ENCODE measurements around the gene LIME1. TPM values are rescaled to one million over a fixed set of nuclear protein-coding genes. Genes with fewer than 3 reads are reported as not detected.
A peak's percentile ranks its signal among the peaks of the same experiment; 100 is the strongest.

LIME1 gene, protein sequence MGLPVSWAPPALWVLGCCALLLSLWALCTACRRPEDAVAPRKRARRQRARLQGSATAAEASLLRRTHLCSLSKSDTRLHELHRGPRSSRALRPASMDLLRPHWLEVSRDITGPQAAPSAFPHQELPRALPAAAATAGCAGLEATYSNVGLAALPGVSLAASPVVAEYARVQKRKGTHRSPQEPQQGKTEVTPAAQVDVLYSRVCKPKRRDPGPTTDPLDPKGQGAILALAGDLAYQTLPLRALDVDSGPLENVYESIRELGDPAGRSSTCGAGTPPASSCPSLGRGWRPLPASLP
- total RNA-seq = 8.1 TPM

GRCh38 chr20:63735859-63736718, at the start of gene LIME1:
Gene LIME1, plus strand, starts transcription at chr20:63736664. Its CDS starts 886 bp downstream, at chr20:63737550.
- no peak for ATAC-seq
- intact Hi-C loops (cut with DNase I) = no loop called here
- DNase-seq (ENCODE audit: low spot score) = peak; percentile 64

GRCh38 chr20:63687419-63688178, 48.9 kb upstream of the LIME1 start:
- intact Hi-C loops (cut with DNase I) = no loop called here
- DNase-seq (ENCODE audit: low spot score) = no peak
- ATAC-seq = peak; percentile 0

GRCh38 chr20:63688228-63689045, 48.0 kb upstream of the LIME1 start:
- DNase-seq (ENCODE audit: low spot score) = no peak
- intact Hi-C loops (cut with DNase I) = no loop called here
- no peak for ATAC-seq

GRCh38 chr20:63689046-63690002, 47.1 kb upstream of the LIME1 start:
- intact Hi-C loops (cut with DNase I) = no loop called here
- DNase-seq (ENCODE audit: low spot score) (peak; percentile 75), ATAC-seq (no peak)

- DNase-seq (ENCODE audit: low spot score) (peak; percentile 63), ATAC-seq (no peak)
- intact Hi-C loops (cut with DNase I) = no loop called here
These were observed 46.2 kb upstream of the LIME1 start for GRCh38 chr20:63690003-63690897.

DNA sequence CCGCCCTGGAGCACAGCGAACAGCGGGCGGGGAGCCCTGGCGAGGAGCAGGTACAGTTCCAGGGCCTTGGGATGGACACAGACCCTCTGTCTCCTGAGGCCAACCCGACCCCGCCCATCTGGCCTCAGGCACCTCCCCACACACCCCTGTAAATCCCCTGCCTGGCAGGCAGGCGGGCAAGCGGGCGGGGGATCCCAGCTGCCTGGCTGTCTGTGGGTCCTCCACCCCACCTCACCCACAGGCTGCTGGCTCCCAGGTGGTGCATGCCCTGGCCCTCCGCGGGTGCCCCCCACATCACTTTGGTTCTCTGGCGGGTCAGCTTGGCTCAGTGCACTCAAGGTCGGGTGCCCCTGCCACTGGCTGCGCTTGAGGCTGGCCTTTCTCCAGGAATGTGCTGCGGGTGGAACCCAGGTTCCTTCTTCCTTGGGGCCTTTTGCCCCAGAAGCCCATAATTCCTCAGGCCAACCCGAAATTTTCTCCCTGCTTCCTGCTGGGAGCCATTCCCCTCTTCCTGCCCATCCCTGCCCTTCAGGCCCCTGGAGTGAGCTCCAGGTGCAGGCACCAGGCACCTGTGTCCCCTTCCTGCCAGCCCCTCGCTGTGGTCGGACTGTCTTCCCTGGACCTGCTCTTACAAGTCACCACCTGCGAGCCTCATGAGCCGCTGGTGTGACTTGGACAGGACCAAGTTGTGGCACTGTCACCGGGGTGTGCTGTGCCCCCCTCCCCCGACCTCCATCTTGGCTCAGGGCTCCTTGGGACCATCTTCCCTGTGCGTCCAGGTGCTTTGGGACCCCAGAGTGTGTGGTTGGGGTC, 45.4 kb upstream of the LIME1 start:
- no peak for ATAC-seq
- intact Hi-C loops (cut with DNase I) = no loop called here
- no peak for DNase-seq (ENCODE audit: low spot score)

GRCh38 chr20:63691711-63692435, 44.6 kb upstream of the LIME1 start:
- intact Hi-C loops (cut with DNase I) = no loop called here
- DNase-seq (ENCODE audit: low spot score) (peak; percentile 60), ATAC-seq (no peak)

DNA sequence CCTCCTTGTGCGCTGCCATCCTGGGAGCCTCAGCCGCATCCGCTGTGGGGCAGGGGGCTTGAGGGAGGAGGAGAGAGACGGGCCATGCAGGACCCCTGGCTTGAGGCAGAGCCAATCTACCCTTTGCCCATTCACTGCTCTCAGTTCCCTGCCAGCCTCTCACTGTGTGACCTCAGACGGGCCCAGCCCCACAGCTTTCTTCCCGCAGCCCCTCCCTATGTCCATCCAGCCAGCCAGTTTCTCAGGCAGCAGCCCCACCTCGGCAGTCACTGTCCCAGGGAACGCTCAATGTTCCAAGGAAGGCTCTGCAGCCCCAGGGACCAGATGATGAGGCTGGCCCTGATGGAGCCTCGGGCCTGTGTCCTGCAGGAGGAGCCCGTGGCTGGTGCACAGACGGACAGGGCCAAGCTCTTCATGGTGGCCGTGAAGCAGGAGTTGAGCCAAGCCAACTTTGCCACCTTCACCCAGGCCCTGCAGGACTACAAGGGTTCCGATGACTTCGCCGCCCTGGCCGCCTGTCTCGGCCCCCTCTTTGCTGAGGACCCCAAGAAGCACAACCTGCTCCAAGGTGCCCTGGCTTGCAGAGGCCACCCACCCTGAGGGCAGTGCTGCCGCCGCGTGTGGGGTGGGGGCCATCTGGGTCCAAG, 43.9 kb upstream of the LIME1 start:
- DNase-seq (ENCODE audit: low spot score) (peak; percentile 64), ATAC-seq (peak; percentile 18)
- intact Hi-C loops (cut with DNase I) = no loop called here

GRCh38 chr20:63693083-63693732, 43.3 kb upstream of the LIME1 start:
- ATAC-seq (no peak), DNase-seq (ENCODE audit: low spot score) (peak; percentile 57)
- intact Hi-C loops (cut with DNase I) = no loop called here

DNA sequence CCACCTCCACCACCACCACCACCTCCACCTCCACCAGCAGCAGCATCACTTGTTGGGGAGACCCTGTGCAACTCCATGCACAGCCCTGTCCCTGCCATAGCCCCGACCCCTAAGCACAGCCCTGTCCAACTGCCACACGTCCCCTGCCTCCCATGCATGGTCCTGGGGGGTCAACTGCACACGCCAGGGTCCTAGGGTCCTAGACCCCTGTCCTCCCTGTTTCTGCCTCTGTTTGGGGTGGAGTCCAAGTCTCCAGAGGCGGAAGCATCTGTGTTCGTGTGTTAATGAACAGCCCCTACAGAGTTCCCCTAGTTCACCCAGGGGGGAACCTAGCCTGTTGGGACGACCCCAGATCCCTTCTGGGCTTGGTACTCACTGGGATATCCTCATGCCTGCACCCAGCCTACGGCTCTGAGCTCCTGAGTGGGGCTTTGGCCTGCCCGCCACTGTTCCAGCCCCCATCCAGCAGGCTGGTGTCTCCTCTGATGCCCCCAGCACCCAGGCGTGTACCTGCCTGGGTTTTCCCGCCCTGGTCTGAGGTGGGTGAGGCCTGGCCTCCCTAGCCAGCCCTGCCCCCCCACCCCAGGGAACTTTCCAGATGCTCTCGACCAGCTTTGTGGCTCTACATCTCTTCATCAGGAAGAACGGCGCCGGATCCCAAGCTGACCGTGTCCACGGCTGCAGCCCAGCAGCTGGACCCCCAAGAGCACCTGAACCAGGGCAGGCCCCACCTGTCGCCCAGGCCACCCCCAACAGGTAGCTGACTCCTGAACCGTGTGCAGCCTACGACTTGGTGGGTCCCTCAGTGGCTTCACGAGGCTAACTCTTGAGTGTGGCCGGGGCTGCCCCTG, 42.5 kb upstream of the LIME1 start:
- intact Hi-C loops (cut with DNase I) = no loop called here
- DNase-seq (ENCODE audit: low spot score) (peak; percentile 51), ATAC-seq (no peak)

GRCh38 chr20:63694584-63695423, 41.7 kb upstream of the LIME1 start:
- ATAC-seq (no peak), DNase-seq (ENCODE audit: low spot score) (peak; percentile 61)
- intact Hi-C loops (cut with DNase I) = no loop called here

DNA sequence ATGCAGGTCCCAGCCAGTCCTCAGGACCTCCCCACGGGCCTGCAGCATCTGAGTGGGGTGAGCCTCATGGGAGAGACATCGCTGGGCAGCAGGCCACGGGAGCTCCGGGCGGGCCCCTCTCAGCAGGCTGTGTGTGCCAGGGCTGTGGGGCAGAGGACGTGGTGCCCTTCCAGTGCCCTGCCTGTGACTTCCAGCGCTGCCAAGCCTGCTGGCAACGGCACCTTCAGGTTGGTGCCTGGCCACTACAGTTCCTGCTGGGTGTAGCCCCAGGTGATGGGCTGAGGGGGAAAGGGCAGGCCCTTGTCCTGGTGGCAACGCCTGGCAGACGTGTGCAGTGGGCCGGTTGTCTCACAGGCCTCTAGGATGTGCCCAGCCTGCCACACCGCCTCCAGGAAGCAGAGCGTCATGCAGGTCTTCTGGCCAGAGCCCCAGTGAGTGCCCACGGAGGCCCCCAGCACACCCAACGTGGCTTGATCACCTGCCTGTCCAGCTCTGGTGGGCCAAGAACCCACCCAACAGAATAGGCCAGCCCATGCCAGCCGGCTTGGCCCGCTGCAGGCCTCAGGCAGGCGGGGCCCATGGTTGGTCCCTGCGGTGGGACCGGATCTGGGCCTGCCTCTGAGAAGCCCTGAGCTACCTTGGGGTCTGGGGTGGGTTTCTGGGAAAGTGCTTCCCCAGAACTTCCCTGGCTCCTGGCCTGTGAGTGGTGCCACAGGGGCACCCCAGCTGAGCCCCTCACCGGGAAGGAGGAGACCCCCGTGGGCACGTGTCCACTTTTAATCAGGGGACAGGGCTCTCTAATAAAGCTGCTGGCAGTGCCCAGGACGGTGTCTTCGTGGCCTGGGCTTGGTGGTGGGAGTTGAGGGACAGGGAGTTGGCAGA, 40.8 kb upstream of the LIME1 start:
- ATAC-seq (no peak), DNase-seq (ENCODE audit: low spot score) (peak; percentile 59)
- intact Hi-C loops (cut with DNase I) = no loop called here
